H1 (cell line): Measurements from ENCODE around the gene CBLN3. TPM values are rescaled to one million over a fixed set of nuclear protein-coding genes. Genes with fewer than 3 reads are reported as not detected.

ENCODE experiments used
- CTCF ChIA-PET: fragments of 300-600 bp; sonication (Branson Sonifier 250); formaldehyde crosslinking; loops from one replicate; lab custom pipeline; 2021; ENCODE audit not compliant: partially characterized antibody; lab: Charles Lee
- POLR2A ChIA-PET: fragments of 300-600 bp; sonication (Branson Sonifier 250); formaldehyde crosslinking; loops from one replicate; lab custom pipeline; 2021; ENCODE audit warnings: inconsistent platforms; ENCODE audit not compliant: partially characterized antibody; lab: Charles Lee
- DNase-seq, 2 experiments: peaks; one replicate each; pipeline versions ENCODE4 v3.0.0 to v3.0.0-alpha.2; 2010 to 2022; ENCODE audit warnings: low spot score in 2 of 2, low read depth in 1 of 2, mixed read lengths in 1 of 2
- FAIRE-seq: peaks from 2 replicates; lab custom pipeline; 2011; peaks lifted over from hg19 to GRCh38; lab: Jason Lieb, UNC
- H2AFZ ChIP-seq: 2 replicates; pipeline ENCODE4 v1.8.1; 2012; ENCODE audit warnings: low read length, inconsistent platforms
- H2AK5ac ChIP-seq: 2 replicates; pipeline ENCODE4 v1.6.1; 2013; ENCODE audit warnings: low read depth, low read length
- H2BK120ac ChIP-seq: replicated peaks from 2 replicates; pipeline ENCODE3; 2013; ENCODE audit warnings: low read depth, low read length, inconsistent platforms
- H2BK12ac ChIP-seq: 2 replicates; pipeline ENCODE4 v1.6.1; 2013; ENCODE audit warnings: low read depth, low read length
- H2BK15ac ChIP-seq: 2 replicates; pipeline ENCODE4 v1.6.1; 2013; ENCODE audit warnings: low read length
- H2BK20ac ChIP-seq: 2 replicates; pipeline ENCODE4 v1.6.1; 2013; ENCODE audit warnings: low read length
- H2BK5ac ChIP-seq: 2 replicates; pipeline ENCODE4 v1.6.1; 2013; ENCODE audit warnings: low read depth, low read length
- H3K14ac ChIP-seq: 2 replicates; pipeline ENCODE4 v1.6.1; 2013; ENCODE audit warnings: inconsistent platforms; ENCODE audit not compliant: insufficient read length
- H3K18ac ChIP-seq: 2 replicates; pipeline ENCODE4 v1.6.1; 2013; ENCODE audit warnings: low read length; ENCODE audit errors: extremely low read depth
- H3K23ac ChIP-seq: 2 replicates; pipeline ENCODE4 v1.6.1; 2013; ENCODE audit warnings: inconsistent platforms; ENCODE audit not compliant: insufficient read length
- H3K23me2 ChIP-seq: 2 replicates; pipeline ENCODE4 v1.6.1; 2013; ENCODE audit warnings: low read depth, low read length
- H3K27ac ChIP-seq: 2 replicates; pipeline ENCODE4 v1.6.1; 2011; ENCODE audit warnings: low read depth, low read length, inconsistent platforms
- H3K27me3 ChIP-seq, 4 experiments: replicated peaks in 1 of 4; 1 replicate in 1 of 4; 2 replicates in 3 of 4; pipeline versions ENCODE4 v1.6.1 to v1.8.1; 2011 to 2013; ENCODE audit warnings: low read length in 3 of 4, mild to moderate bottlenecking in 3 of 4, inconsistent platforms in 2 of 4, mixed read lengths in 2 of 4, moderate library complexity in 1 of 4; ENCODE audit not compliant: control insufficient read depth in 3 of 4, insufficient read depth in 3 of 4; ENCODE audit errors: extremely low read depth in 1 of 4
- H3K36me3 ChIP-seq, 4 experiments: 2 replicates each; pipeline versions ENCODE4 v1.6.1 to v1.8.1; 2011 to 2013; ENCODE audit warnings: mild to moderate bottlenecking in 4 of 4, low read length in 3 of 4, moderate library complexity in 2 of 4, control low read depth in 1 of 4, inconsistent platforms in 1 of 4; ENCODE audit not compliant: insufficient read depth in 4 of 4, control insufficient read depth in 2 of 4
- H3K4ac ChIP-seq: replicated peaks from 2 replicates; pipeline ENCODE3; 2013; ENCODE audit warnings: low read length, low read depth, mixed read lengths, inconsistent platforms; ENCODE audit not compliant: insufficient read length
- H3K4me1 ChIP-seq, 4 experiments: replicated peaks in 1 of 4; 1 replicate in 1 of 4; 2 replicates in 3 of 4; pipeline versions ENCODE4 v1.6.1 to v1.8.1; 2011 to 2013; ENCODE audit warnings: low read length in 3 of 4, inconsistent platforms in 2 of 4, mixed read lengths in 1 of 4; ENCODE audit not compliant: insufficient read depth in 4 of 4, control insufficient read depth in 3 of 4
- H3K4me2 ChIP-seq, 2 experiments: 2 replicates each; pipeline versions ENCODE4 v1.6.1 to v1.8.1; 2011 to 2013; ENCODE audit warnings: low read depth in 2 of 2, low read length in 2 of 2, control low read depth in 1 of 2, inconsistent platforms in 1 of 2, mild to moderate bottlenecking in 1 of 2; ENCODE audit not compliant: insufficient read depth in 1 of 2
- H3K4me3 ChIP-seq, 4 experiments: fragments of 200-600, 300-600 bp in 1 of 4; sonication (generic), shearing (Covaris generic), sonication (Bioruptor Twin) in 1 of 4; 2 replicates each; pipeline versions ENCODE4 v1.5.1 to v1.8.1; 2011 to 2016; ENCODE audit warnings: low read length in 4 of 4, low read depth in 3 of 4, control low read depth in 2 of 4, inconsistent platforms in 2 of 4, mild to moderate bottlenecking in 2 of 4, mixed read lengths in 1 of 4, moderate library complexity in 1 of 4; ENCODE audit not compliant: insufficient read depth in 2 of 4; ENCODE audit errors: extremely low read depth in 1 of 4
- H3K56ac ChIP-seq: replicated peaks from 2 replicates; pipeline ENCODE3; 2013; ENCODE audit warnings: low read depth, mild to moderate bottlenecking, mixed read lengths, low read length, inconsistent platforms; ENCODE audit not compliant: insufficient read length
- H3K79me1 ChIP-seq: 2 replicates; pipeline ENCODE4 v1.6.1; 2013; ENCODE audit warnings: low read depth, low read length, control low read depth
- H3K79me2 ChIP-seq, 2 experiments: 2 replicates each; pipeline versions ENCODE4 v1.6.1 to v1.8.1; 2012 to 2013; ENCODE audit warnings: low read length in 2 of 2, mild to moderate bottlenecking in 2 of 2, inconsistent platforms in 1 of 2; ENCODE audit not compliant: insufficient read depth in 2 of 2, control insufficient read depth in 1 of 2
- H3K9ac ChIP-seq, 4 experiments: replicated peaks in 1 of 4; 1 replicate in 1 of 4; 2 replicates in 3 of 4; pipeline versions ENCODE4 v1.6.1 to v1.8.1; 2011 to 2013; ENCODE audit warnings: low read depth in 3 of 4, low read length in 3 of 4, control low read depth in 2 of 4, mild to moderate bottlenecking in 2 of 4, moderate library complexity in 2 of 4, inconsistent platforms in 1 of 4; ENCODE audit errors: extremely low read depth in 1 of 4
- H3K9me3 ChIP-seq, 2 experiments: 2 replicates each; pipeline versions ENCODE4 v1.6.1 to v1.8.1; 2012 to 2013; ENCODE audit warnings: mild to moderate bottlenecking in 2 of 2, moderate library complexity in 2 of 2, control low read depth in 1 of 2, inconsistent platforms in 1 of 2, low read depth in 1 of 2, low read length in 1 of 2, mixed read lengths in 1 of 2; ENCODE audit not compliant: insufficient read depth in 2 of 2
- H4K20me1 ChIP-seq, 2 experiments: replicated peaks in 1 of 2; 2 replicates each; pipeline versions ENCODE3 to v1.8.1; 2011 to 2013; ENCODE audit warnings: inconsistent platforms in 2 of 2, low read length in 2 of 2, mild to moderate bottlenecking in 1 of 2; ENCODE audit not compliant: insufficient read depth in 2 of 2, control insufficient read depth in 1 of 2
- H4K5ac ChIP-seq: 2 replicates; pipeline ENCODE4 v1.6.1; 2013; ENCODE audit warnings: low read length, low read depth, mixed read lengths, inconsistent platforms; ENCODE audit not compliant: insufficient read length
- H4K8ac ChIP-seq: 2 replicates; pipeline ENCODE4 v1.8.0; 2013; ENCODE audit warnings: mild to moderate bottlenecking, moderate library complexity, low read length, inconsistent platforms; ENCODE audit not compliant: insufficient read depth; ENCODE audit errors: extremely low read depth
- H4K91ac ChIP-seq: replicated peaks from 2 replicates; pipeline ENCODE3; 2013; ENCODE audit warnings: low read length, mixed read lengths, inconsistent platforms; ENCODE audit not compliant: insufficient read length
- CBX8 ChIP-seq: fragments of 300-800, 300-1000 bp; sonication (generic); IDR thresholded peaks from 2 replicates; pipeline ENCODE4 v1.7.1; 2016; ENCODE audit warnings: low read depth, low read length, borderline replicate concordance
- CEBPB ChIP-seq: IDR thresholded peaks from 2 replicates; pipeline ENCODE4 v1.6.1; 2012; ENCODE audit warnings: low read depth, low read length
- KDM5A ChIP-seq: fragments of 200-600 bp; IDR thresholded peaks from 2 replicates; pipeline ENCODE4 v1.7.1; 2012; ENCODE audit warnings: mild to moderate bottlenecking, low read length, inconsistent platforms, mixed read lengths
- MAFK ChIP-seq: IDR thresholded peaks from 2 replicates; pipeline ENCODE4 v1.6.1; 2012; ENCODE audit warnings: low read depth, mild to moderate bottlenecking, improper control_type of control experiment, low read length
- NANOG ChIP-seq: IDR thresholded peaks from 2 replicates; pipeline ENCODE4 v1.6.1; 2011; ENCODE audit warnings: low read length, low read depth, mild to moderate bottlenecking, inconsistent platforms; ENCODE audit not compliant: insufficient read depth, poor library complexity, severe bottlenecking
- POLR2A ChIP-seq, 2 experiments: IDR thresholded peaks; 1 replicate in 1 of 2; 2 replicates in 1 of 2; pipeline ENCODE4 v1.6.1; 2011; ENCODE audit warnings: low read depth in 2 of 2, low read length in 2 of 2, mild to moderate bottlenecking in 2 of 2; ENCODE audit errors: control extremely low read depth in 1 of 2
- POLR2AphosphoS5 ChIP-seq: IDR thresholded peaks from 2 replicates; pipeline ENCODE4 v1.6.1; 2011; ENCODE audit warnings: low read depth, low read length
- RAD21 ChIP-seq, 2 experiments: IDR thresholded peaks in 1 of 2; conservative IDR thresholded peaks in 1 of 2; 2 replicates each; pipeline ENCODE4 v1.6.1; 2011; ENCODE audit warnings: low read depth in 2 of 2, low read length in 2 of 2, improper control_type of control experiment in 1 of 2, inconsistent platforms in 1 of 2, mild to moderate bottlenecking in 1 of 2, moderate library complexity in 1 of 2
- SAP30 ChIP-seq: fragments of 300-600 bp; sonication (generic); IDR thresholded peaks from 2 replicates; pipeline ENCODE4 v1.7.1; 2012; ENCODE audit warnings: low read length, moderate library complexity, mild to moderate bottlenecking, inconsistent platforms; ENCODE audit not compliant: insufficient read depth, insufficient replicate concordance
- SIN3A ChIP-seq, 2 experiments: IDR thresholded peaks in 1 of 2; conservative IDR thresholded peaks in 1 of 2; 2 replicates each; pipeline ENCODE4 v1.6.1; 2011 to 2012; ENCODE audit warnings: low read length in 2 of 2, improper control_type of control experiment in 1 of 2, low read depth in 1 of 2, mild to moderate bottlenecking in 1 of 2
- SP1 ChIP-seq: IDR thresholded peaks from 2 replicates; pipeline ENCODE4 v1.6.1; 2011; ENCODE audit warnings: low read depth, low read length
- SP4 ChIP-seq: IDR thresholded peaks from 2 replicates; pipeline ENCODE4 v1.6.1; 2012; ENCODE audit warnings: low read length, inconsistent platforms
- SUZ12 ChIP-seq: fragments of 200-600 bp; sonication (generic); IDR thresholded peaks from 2 replicates; pipeline ENCODE4 v1.6.1; 2012; ENCODE audit warnings: mild to moderate bottlenecking, inconsistent platforms, low read length, moderate library complexity, mixed read lengths
- WGBS, 2 experiments: shearing (Covaris generic) in 1 of 2; methylation state at CpG; one replicate each; pipeline versions ENCODE4 v1.1.6 to v1.1.7; 2013 to 2015; ENCODE audit warnings: low lambda C conversion rate in 2 of 2, mixed read lengths in 2 of 2, inconsistent platforms in 1 of 2, low coverage in 1 of 2, missing lambda C conversion rate in 1 of 2; ENCODE audit not compliant: insufficient replicate concordance in 2 of 2, insufficient coverage in 1 of 2, insufficient read length in 1 of 2; ENCODE audit errors: extremely low coverage in 1 of 2, missing lambda C conversion rate in 1 of 2; 5-methylcytosine and 5-hydroxymethylcytosine counted together
- polyA plus RNA-seq, 7 experiments: library from polyadenylated mRNA; depleted of rRNA in 3 of 7; stranded (reverse) in 5 of 7; unstranded in 2 of 7; fragments of >200 nt in 5 of 7; fragments of 200-250 nt in 2 of 7; gene quantifications; 1 replicate in 5 of 7; 2 replicates in 1 of 7; 4 replicates in 1 of 7; pipeline versions ENCODE4 v1.2.1 to v1.2.3, GENCODE V29; 2011 to 2013; ENCODE audit warnings: missing spikeins in 2 of 7, mixed read lengths in 2 of 7
- total RNA-seq: library from RNA; stranded (reverse); fragmentation: NEBNext Ultra II Directional; extraction: Animal tissue kit (Norgen Biotek cat#: 25700); gene quantifications from 2 replicates; pipeline ENCODE4 v1.2.1, GENCODE V29; 2021
- TF ChIP-seq, protein P1 (sequence below): IDR thresholded peaks from 2 replicates; pipeline ENCODE4 v1.6.1; 2012; ENCODE audit warnings: inconsistent platforms

CBLN3 gene
- total and polyA plus RNA-seq, 2 of the 8 experiments (the other 6 are each of a cell fraction or from before 2014, with no cell fraction given): 0.54 to 1.00 TPM

DNA sequence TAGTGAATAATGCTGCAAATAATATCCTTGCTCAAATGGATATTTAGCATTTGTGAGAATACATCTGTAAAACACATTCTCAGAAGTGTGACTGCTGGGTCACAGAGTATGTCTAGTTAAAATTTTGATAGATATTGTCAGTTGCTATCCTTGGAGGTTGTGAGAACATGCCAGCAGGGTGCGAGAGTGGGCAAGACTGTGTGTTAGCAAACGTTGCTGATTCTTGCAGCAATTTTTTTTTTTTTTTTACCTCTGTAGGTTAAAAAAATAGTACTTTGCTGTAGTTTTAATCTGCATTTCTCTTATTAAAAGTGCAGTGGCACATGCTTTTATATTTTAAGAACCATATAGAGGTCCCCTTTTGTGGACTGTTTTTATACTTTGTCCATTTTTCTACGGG, 35.2 kb downstream of the CBLN3 start:
- no peak overlapping the region for H2BK5ac ChIP-seq
- no peak overlapping the region for H4K5ac ChIP-seq
- H3K79me1 ChIP-seq: no peaks in the 10 kb centered on the region
- H2BK12ac ChIP-seq: no peak overlapping the region
- H3K36me3 ChIP-seq: no peaks in the 10 kb centered on the region
- H3K18ac ChIP-seq: no peak overlapping the region
- no peak overlapping the region for H3K9ac ChIP-seq
- H2BK15ac ChIP-seq: no peak overlapping the region
- DNase-seq (no peak), FAIRE-seq (no peak)
- POLR2A ChIA-PET: no interaction called here
- H3K23me2 ChIP-seq: peaks cover 7% of the 10 kb centered on the region; the same call in 1 of the 2 replicates
- H3K23ac ChIP-seq: no peak overlapping the region
- H3K27me3 ChIP-seq: peaks cover 0 to 3% (median under 1%) of the 10 kb centered on the region in 4 experiments; a peak in 2 of 7 replicates
- CTCF ChIA-PET: interaction anchor here (0.8 to 4.3 kb wide), 6 partner anchors 12 to 69 kb away, joined by 3 to 35 read pairs (median 4); no protein-coding TSS in a partner anchor
- H2BK120ac ChIP-seq: no peak overlapping the region
- no peaks in the 10 kb centered on the region for H3K79me2 ChIP-seq
- H2AK5ac ChIP-seq: no peak overlapping the region
- peaks cover 0 to 12% (median 7%) of the 10 kb centered on the region in 4 experiments; a peak in 6 of 7 replicates for H3K4me1 ChIP-seq
- no peak overlapping the region for H3K4me2 ChIP-seq
- H3K27ac ChIP-seq: no peak overlapping the region
- H2BK20ac ChIP-seq: no peak overlapping the region
- no peak overlapping the region for H3K4me3 ChIP-seq
- H3K4ac ChIP-seq: no peak overlapping the region
- H4K91ac ChIP-seq: no peak overlapping the region
- H3K56ac ChIP-seq: no peak overlapping the region
- H4K20me1 ChIP-seq: no peaks in the 10 kb centered on the region
- WGBS, 2 experiments: 87% methylated on average over 3 of the region's 3 CpGs; no CpG with 5 or more reads in 1 of the 2 experiments
- no peak overlapping the region for H2AFZ ChIP-seq
- H3K9me3 ChIP-seq: no peaks in the 10 kb centered on the region
- H3K14ac ChIP-seq: no peak overlapping the region
- H4K8ac ChIP-seq: no peak overlapping the region
- TF ChIP-seq SUZ12 (no peak), SP1 (no peak), NANOG (no peak), POLR2A (IDR thresholded peaks at IDR 0.05; ENCODE audit: control extremely low read depth in 1 of 2, low read depth in 2 of 2, low read length in 2 of 2) (no peak), SAP30 (no peak), SP4 (no peak), MAFK (no peak), CBX8 (no peak), SIN3A (conservative IDR thresholded peaks at IDR 0.05 in 1 of 2, IDR thresholded peaks at IDR 0.05 in 1 of 2; ENCODE audit: low read depth in 1 of 2, low read length in 2 of 2) (no peak), KDM5A (no peak), CEBPB (no peak), RAD21 (IDR thresholded peaks at IDR 0.05 in 1 of 2, conservative IDR thresholded peaks at IDR 0.05 in 1 of 2; ENCODE audit: low read depth in 2 of 2, low read length in 2 of 2) (no peak), POLR2AphosphoS5 (no peak)
- TF ChIP-seq, protein P1, sequence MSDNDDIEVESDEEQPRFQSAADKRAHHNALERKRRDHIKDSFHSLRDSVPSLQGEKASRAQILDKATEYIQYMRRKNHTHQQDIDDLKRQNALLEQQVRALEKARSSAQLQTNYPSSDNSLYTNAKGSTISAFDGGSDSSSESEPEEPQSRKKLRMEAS: no peak
